ENCODE measurements around the gene XPC. TPM values are rescaled to one million over a fixed set of nuclear protein-coding genes. Genes with fewer than 3 reads are reported as not detected.
A peak's percentile ranks its signal among the peaks of the same experiment; 100 is the strongest.

Gene XPC
- total RNA-seq, 2 donors from 2014 or later: 33.0 to 40.0 TPM

- Histone ChIP-seq H3K4me3 (ENCODE audit: low read length) (no peak overlapping the region), H3K27me3 (ENCODE audit: control insufficient read depth, insufficient read depth, low read length, poor library complexity, severe bottlenecking) (no peaks in the 10 kb centered on the region), H3K27ac (ENCODE audit: low read depth, low read length) (peak overlapping the region; percentile 85), H3K4me1 (ENCODE audit: control insufficient read depth, insufficient read depth, low read length) (peaks cover 10% of the 10 kb centered on the region), H3K9ac (ENCODE audit: extremely low read depth, low read length, poor library complexity, severe bottlenecking) (no peak overlapping the region), H3K9me3 (ENCODE audit: control insufficient read depth, low read length) (no peaks in the 10 kb centered on the region), H3K36me3 (ENCODE audit: control insufficient read depth, insufficient read depth, low read length) (peaks cover 48% of the 10 kb centered on the region)
- no peak overlapping the region for H3K4me3 Mint-ChIP-seq
- H3K27me3 Mint-ChIP-seq (ENCODE audit: insufficient read depth): no peaks in the 10 kb centered on the region
- peak overlapping the region; percentile 77 for H3K27ac Mint-ChIP-seq
- DNase-seq: peak; percentile 56
- TF ChIP-seq CTCF (conservative IDR thresholded peaks at IDR 0.05): peak; percentile 45
- WGBS, 2 experiments (ENCODE audit: insufficient coverage in 1 of 2, insufficient read length in 1 of 2): 89 to 92% methylated on average over 6 to 10 of the region's 10 CpGs
- H3K9me3 Mint-ChIP-seq: no peaks in the 10 kb centered on the region
- H3K36me3 Mint-ChIP-seq (ENCODE audit: low read depth): peaks cover 46% of the 10 kb centered on the region
- peaks cover 17% of the 10 kb centered on the region for H3K4me1 Mint-ChIP-seq
These were observed 32.6 kb downstream of the XPC start for GRCh38 chr3:14145670-14146380.

DNA sequence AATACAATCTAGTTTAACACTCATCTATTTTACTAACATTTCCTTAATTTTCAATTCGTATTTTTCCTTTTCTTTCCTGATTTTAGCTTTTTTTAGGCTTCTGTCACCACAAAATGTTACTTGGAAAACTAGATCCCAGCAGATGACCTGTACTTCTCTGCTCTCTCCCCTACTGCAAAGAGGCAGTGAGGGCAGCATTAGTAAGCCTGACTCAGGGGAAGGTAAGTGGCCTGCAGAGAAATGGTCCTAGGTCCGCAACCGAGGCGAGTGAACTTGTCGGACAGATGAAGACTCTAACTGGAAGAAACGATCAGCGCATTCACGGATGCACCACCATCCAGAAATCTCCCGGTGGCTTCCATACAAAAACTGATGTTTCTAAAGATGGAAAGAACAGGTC lies 33.2 kb downstream of the XPC start:
- no peak for TF ChIP-seq CTCF (conservative IDR thresholded peaks at IDR 0.05)
- peak overlapping the region; percentile 42 for H3K9ac ChIP-seq (ENCODE audit: extremely low read depth, low read length, poor library complexity, severe bottlenecking)
- peak; percentile 56 for DNase-seq
- 93 to 96% methylated on average over 5 to 9 of the region's 9 CpGs for WGBS, 2 experiments (ENCODE audit: insufficient coverage in 1 of 2, insufficient read length in 1 of 2)
- H3K9me3 ChIP-seq (ENCODE audit: control insufficient read depth, low read length): no peaks in the 10 kb centered on the region
- H3K27me3 Mint-ChIP-seq (ENCODE audit: insufficient read depth): no peaks in the 10 kb centered on the region
- peaks cover 44% of the 10 kb centered on the region for H3K36me3 Mint-ChIP-seq (ENCODE audit: low read depth)
- H3K27ac Mint-ChIP-seq: peak overlapping the region; percentile 71
- H3K9me3 Mint-ChIP-seq: no peaks in the 10 kb centered on the region
- peaks cover 17% of the 10 kb centered on the region for H3K4me1 Mint-ChIP-seq
- H3K4me3 ChIP-seq (ENCODE audit: low read length): no peak overlapping the region
- H3K27me3 ChIP-seq (ENCODE audit: control insufficient read depth, insufficient read depth, low read length, poor library complexity, severe bottlenecking): no peaks in the 10 kb centered on the region
- peaks cover 10% of the 10 kb centered on the region for H3K4me1 ChIP-seq (ENCODE audit: control insufficient read depth, insufficient read depth, low read length)
- no peak overlapping the region for H3K4me3 Mint-ChIP-seq
- H3K36me3 ChIP-seq (ENCODE audit: control insufficient read depth, insufficient read depth, low read length): peaks cover 54% of the 10 kb centered on the region
- peak overlapping the region; percentile 85 for H3K27ac ChIP-seq (ENCODE audit: low read depth, low read length)

DNA sequence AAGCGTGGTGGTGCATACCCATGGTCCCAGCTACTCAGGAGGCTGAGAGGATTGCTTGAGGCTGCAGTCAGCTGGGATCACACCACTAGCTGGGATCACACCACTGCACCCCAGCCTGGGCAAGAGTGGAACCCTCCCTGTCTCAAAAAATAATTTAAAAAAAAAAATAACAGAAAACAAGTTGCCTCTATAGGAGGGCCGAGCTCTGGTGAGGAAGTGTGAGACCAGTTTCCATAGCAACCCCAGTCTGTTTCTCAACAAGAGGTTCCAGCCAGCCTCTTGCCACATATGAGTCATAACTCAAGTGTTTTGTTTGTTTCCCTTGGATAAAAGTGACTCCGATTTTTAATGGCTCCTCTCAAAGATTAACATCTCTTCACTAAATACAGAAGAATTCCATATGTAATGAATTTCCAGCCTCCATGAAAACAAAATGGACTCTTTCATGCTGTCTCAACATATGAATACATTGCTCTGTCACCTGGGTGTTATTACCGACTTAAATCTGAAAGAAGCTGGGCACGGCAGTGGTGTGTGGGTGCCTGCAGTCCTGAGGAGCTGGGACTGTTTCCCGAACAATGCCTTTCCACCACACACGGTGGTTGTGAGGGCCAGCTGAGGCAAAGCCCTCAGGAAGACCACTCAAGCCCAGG lies 33.9 kb downstream of the XPC start:
- Histone ChIP-seq H3K9ac (ENCODE audit: extremely low read depth, low read length, poor library complexity, severe bottlenecking) (peak overlapping the region; percentile 42), H3K27ac (ENCODE audit: low read depth, low read length) (peak overlapping the region; percentile 85), H3K36me3 (ENCODE audit: control insufficient read depth, insufficient read depth, low read length) (peaks cover 61% of the 10 kb centered on the region), H3K4me3 (ENCODE audit: low read length) (no peak overlapping the region), H3K9me3 (ENCODE audit: control insufficient read depth, low read length) (no peaks in the 10 kb centered on the region), H3K4me1 (ENCODE audit: control insufficient read depth, insufficient read depth, low read length) (peaks cover 10% of the 10 kb centered on the region), H3K27me3 (ENCODE audit: control insufficient read depth, insufficient read depth, low read length, poor library complexity, severe bottlenecking) (no peaks in the 10 kb centered on the region)
- H3K27me3 Mint-ChIP-seq (ENCODE audit: insufficient read depth): no peaks in the 10 kb centered on the region
- TF ChIP-seq CTCF (conservative IDR thresholded peaks at IDR 0.05): no peak
- 27 to 58% methylated on average over 3 to 7 of the region's 7 CpGs for WGBS, 2 experiments (ENCODE audit: insufficient coverage in 1 of 2, insufficient read length in 1 of 2)
- H3K4me1 Mint-ChIP-seq: peaks cover 17% of the 10 kb centered on the region
- DNase-seq: peak; percentile 86
- peaks cover 50% of the 10 kb centered on the region for H3K36me3 Mint-ChIP-seq (ENCODE audit: low read depth)
- peak overlapping the region; percentile 96 for H3K27ac Mint-ChIP-seq
- H3K9me3 Mint-ChIP-seq: no peaks in the 10 kb centered on the region
- no peak overlapping the region for H3K4me3 Mint-ChIP-seq

Data from endodermal cell (in vitro differentiated cells).